ENCODE measurements around the gene SEMA4D.

Gene SEMA4D

DNA sequence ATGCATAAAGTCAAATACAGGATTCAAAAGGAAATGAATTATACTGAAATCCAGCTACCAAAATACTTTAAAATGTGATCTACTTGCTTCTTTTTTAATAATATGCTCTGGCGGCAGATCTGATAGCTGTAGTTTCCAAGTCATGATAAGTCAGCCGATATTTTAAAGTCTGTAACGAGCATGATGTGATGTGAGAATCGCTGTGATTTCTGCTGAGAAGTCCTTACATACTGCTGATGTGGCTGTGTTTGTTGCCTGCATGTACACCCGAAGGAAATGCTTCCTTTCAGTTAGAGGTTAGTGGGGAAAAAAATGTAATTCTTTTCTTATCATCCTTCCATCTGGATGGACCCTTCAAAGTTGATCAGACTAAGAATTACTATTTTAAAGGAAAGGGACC, 4.8 kb upstream of the SEMA4D start:
- no peaks in the 10 kb centered on the region for H3K27me3 ChIP-seq
- no peak overlapping the region for H3K27ac ChIP-seq
- TF ChIP-seq, protein P1, sequence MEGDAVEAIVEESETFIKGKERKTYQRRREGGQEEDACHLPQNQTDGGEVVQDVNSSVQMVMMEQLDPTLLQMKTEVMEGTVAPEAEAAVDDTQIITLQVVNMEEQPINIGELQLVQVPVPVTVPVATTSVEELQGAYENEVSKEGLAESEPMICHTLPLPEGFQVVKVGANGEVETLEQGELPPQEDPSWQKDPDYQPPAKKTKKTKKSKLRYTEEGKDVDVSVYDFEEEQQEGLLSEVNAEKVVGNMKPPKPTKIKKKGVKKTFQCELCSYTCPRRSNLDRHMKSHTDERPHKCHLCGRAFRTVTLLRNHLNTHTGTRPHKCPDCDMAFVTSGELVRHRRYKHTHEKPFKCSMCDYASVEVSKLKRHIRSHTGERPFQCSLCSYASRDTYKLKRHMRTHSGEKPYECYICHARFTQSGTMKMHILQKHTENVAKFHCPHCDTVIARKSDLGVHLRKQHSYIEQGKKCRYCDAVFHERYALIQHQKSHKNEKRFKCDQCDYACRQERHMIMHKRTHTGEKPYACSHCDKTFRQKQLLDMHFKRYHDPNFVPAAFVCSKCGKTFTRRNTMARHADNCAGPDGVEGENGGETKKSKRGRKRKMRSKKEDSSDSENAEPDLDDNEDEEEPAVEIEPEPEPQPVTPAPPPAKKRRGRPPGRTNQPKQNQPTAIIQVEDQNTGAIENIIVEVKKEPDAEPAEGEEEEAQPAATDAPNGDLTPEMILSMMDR (IDR thresholded peaks at IDR 0.05) = no peak
- H3K4me1 ChIP-seq (ENCODE audit: control insufficient read depth in 1 of 2, insufficient read depth in 1 of 2, low read depth in 1 of 2, low read length in 1 of 2) = peaks cover 25 to 32% of the 10 kb centered on the region in 2 experiments
- H3K4me3 ChIP-seq (ENCODE audit: low read depth in 1 of 2, low read length in 1 of 2) = no peak overlapping the region
- H3K9me3 ChIP-seq = no peaks in the 10 kb centered on the region
- no peaks in the 10 kb centered on the region for H3K36me3 ChIP-seq

DNA sequence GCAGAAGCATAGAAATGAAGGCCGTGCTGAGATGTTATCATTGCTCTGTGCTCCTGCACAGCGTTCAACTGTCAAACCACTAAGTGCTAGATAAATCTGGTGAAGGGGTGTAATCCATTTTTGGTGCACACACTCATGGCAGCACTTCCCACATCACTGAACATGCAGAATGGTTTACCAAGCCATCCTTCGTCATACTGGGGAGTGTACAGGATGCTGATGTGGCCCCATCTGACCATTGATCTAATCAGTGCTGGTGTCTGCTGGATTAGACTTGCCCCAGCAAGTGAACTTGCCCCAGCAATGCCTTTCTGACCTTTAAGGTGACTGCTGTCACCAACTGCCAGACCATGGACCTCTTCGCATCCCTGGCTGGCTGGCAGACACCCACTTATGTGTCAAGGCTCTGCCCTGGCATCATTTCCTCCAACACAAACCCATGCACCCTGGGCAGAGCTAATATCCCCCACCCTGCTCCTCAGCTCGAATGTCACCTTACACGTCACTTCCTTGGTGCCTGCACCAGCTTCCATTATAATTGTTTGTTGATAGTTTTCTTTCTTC, 4.2 kb upstream of the SEMA4D start:
- no peak overlapping the region for H3K27ac ChIP-seq
- H3K27me3 ChIP-seq = no peaks in the 10 kb centered on the region
- H3K36me3 ChIP-seq = no peaks in the 10 kb centered on the region
- H3K9me3 ChIP-seq = no peaks in the 10 kb centered on the region
- H3K4me1 ChIP-seq (ENCODE audit: control insufficient read depth in 1 of 2, insufficient read depth in 1 of 2, low read depth in 1 of 2, low read length in 1 of 2) = peaks cover 19 to 27% of the 10 kb centered on the region in 2 experiments
- H3K4me3 ChIP-seq (ENCODE audit: low read depth in 1 of 2, low read length in 1 of 2) = no peak overlapping the region
- TF ChIP-seq, protein P1 (IDR thresholded peaks at IDR 0.05) = no peak

DNA sequence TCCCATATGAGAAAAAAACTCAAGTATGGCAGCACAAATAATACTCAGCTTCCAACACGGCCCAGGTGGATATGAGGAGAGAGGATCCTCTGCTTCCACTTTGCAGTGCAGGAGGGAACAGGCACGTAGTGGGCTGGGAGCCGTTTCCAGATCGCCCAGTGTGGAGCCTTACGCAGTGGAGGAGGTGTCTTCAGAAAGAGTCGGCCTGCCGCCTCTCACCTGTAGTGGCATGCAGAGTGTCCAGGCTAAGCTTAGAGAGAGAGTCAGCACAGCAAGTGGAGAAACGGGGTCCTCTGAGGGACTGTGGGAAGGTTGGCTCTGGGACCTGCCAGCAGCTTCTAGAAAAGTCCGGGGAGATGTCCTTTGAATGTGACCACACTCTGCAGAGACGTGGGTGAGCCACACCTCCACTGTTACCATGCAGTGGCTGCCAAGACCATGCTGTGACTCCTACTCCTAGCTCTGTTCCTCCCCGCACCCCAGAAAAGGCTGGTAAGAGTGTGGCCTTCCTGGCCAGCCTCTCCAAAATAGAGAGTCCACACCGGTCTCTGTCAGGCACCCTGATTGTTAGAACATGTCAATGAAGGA, 3.5 kb upstream of the SEMA4D start:
- Histone ChIP-seq H3K9me3 (no peaks in the 10 kb centered on the region), H3K27ac (no peak overlapping the region), H3K27me3 (no peaks in the 10 kb centered on the region), H3K4me3 (ENCODE audit: low read depth in 1 of 2, low read length in 1 of 2) (no peak overlapping the region), H3K36me3 (no peaks in the 10 kb centered on the region), H3K4me1 (ENCODE audit: control insufficient read depth in 1 of 2, insufficient read depth in 1 of 2, low read depth in 1 of 2, low read length in 1 of 2) (peaks cover 25 to 26% of the 10 kb centered on the region in 2 experiments)
- TF ChIP-seq, protein P1 (IDR thresholded peaks at IDR 0.05) = no peak

DNA sequence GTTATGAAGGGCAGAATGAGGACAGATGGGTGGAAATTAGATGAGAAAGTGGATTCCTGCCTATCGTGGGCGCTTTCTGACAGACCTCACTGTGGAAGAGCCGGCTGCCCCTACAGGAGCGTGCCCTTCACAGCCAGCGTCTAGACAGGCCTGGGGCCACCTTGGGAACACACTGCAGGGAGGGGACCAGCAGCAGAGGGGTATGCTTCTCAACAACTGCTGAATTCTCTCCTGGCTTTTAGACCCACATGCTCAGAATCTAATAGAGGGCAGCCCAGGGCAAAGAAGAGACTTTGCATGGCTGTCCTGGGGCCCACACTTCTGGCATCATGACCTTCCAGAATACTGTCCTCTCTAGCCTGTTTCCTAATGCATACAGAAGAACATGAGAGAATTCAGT, 2.1 kb upstream of the SEMA4D start:
- Histone ChIP-seq H3K36me3 (peaks cover 3% of the 10 kb centered on the region), H3K27ac (peak overlapping the region; percentile 92), H3K4me1 (ENCODE audit: control insufficient read depth in 1 of 2, insufficient read depth in 1 of 2, low read depth in 1 of 2, low read length in 1 of 2) (peaks cover 39 to 40% of the 10 kb centered on the region in 2 experiments), H3K27me3 (no peaks in the 10 kb centered on the region), H3K9me3 (no peaks in the 10 kb centered on the region), H3K4me3 (ENCODE audit: low read depth in 1 of 2, low read length in 1 of 2) (no peak overlapping the region)
- TF ChIP-seq, protein P1 (IDR thresholded peaks at IDR 0.05) = no peak

DNA sequence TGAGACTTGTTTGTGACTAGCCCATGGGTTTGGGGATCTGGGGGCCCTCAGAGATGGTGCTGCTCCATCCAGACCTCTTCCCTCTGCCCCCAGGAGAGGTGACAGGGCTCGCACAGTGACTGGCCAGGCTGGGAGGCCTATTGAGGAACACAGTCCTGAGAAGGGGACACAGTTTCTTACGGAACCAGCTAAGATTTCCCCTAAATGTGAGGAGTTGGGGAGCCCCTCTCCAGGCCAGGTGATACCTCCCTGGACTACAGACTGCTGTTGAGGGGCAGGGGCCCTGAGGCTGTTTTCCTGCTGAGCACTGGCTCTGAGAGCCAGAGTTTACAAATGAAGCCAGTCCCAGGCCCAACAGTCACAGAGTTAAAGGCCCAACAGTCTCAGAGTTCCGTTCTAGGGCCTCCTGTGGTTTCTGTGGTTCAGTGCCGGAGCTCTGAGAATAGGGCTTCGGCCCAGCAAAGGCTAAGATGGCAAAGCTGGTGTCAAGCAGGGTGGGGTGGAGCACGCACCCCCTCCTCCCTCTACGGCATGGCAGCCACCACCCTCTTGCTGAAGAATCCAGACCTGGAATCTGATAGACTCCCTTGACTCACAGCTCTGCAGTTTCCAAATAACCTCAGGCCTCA, 1.1 kb upstream of the SEMA4D start:
- no peaks in the 10 kb centered on the region for H3K27me3 ChIP-seq
- H3K4me1 ChIP-seq (ENCODE audit: control insufficient read depth in 1 of 2, insufficient read depth in 1 of 2, low read depth in 1 of 2, low read length in 1 of 2) = peaks cover 49 to 50% of the 10 kb centered on the region in 2 experiments
- H3K27ac ChIP-seq = peak overlapping the region; percentile 92
- no peaks in the 10 kb centered on the region for H3K9me3 ChIP-seq
- TF ChIP-seq, protein P1 (IDR thresholded peaks at IDR 0.05) = no peak
- H3K4me3 ChIP-seq (ENCODE audit: low read depth in 1 of 2, low read length in 1 of 2) = peak overlapping the region; percentile 44 to 94
- H3K36me3 ChIP-seq = peaks cover 13% of the 10 kb centered on the region

Data from neutrophil (primary cell).